Liver (tissue), 3 donors: ENCODE measurements around the gene PAPPA.

ENCODE experiments used
- EGR1 ChIP-seq, 2 donors: IDR thresholded peaks; 2 replicates each; pipeline ENCODE4 v1.6.1; 2016 to 2018; ENCODE audit warnings: antibody characterized with exemption in 2 of 2, low read depth in 2 of 2
- TAF1 ChIP-seq: conservative IDR thresholded peaks from 2 replicates; pipeline ENCODE4 v1.6.1; 2016; ENCODE audit warnings: antibody characterized with exemption, mild to moderate bottlenecking
- TF ChIP-seq, protein P1 (sequence below): fragments of 150-350 bp; IDR thresholded peaks from 2 replicates; pipeline ENCODE4 v1.5.1; 2017; ENCODE audit warnings: improper control_type of control experiment, low read depth, low read length; ENCODE audit not compliant: missing input control
- TF ChIP-seq, protein P2 (sequence below): IDR thresholded peaks from 2 replicates; pipeline ENCODE4 v1.6.1; 2016; ENCODE audit warnings: antibody characterized with exemption
- TF ChIP-seq, protein P3 (sequence below): IDR thresholded peaks from 2 replicates; pipeline ENCODE4 v1.6.1; 2016; ENCODE audit warnings: antibody characterized with exemption
- donor health status: healthy.
- donor health status: healthy.

DNA sequence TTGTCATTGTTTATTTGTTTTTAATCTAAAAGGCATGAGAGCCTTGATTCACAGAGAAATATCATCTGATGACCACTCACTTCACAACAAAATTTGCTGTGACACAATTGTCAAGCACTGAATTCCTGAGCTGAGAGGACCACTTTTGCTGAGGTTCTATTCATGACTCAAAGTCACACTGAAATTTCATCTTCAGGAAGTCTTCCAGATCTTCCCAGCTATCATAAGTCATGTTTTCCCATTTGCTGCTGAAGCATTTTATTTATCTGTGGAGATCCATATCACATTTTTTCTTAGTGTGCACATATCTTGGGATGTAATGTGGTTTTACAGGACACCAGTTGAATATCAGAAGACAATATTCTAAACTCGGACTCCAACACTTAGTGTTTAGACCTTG is 278.5 kb downstream of the PAPPA start:
- TF ChIP-seq, protein P1, sequence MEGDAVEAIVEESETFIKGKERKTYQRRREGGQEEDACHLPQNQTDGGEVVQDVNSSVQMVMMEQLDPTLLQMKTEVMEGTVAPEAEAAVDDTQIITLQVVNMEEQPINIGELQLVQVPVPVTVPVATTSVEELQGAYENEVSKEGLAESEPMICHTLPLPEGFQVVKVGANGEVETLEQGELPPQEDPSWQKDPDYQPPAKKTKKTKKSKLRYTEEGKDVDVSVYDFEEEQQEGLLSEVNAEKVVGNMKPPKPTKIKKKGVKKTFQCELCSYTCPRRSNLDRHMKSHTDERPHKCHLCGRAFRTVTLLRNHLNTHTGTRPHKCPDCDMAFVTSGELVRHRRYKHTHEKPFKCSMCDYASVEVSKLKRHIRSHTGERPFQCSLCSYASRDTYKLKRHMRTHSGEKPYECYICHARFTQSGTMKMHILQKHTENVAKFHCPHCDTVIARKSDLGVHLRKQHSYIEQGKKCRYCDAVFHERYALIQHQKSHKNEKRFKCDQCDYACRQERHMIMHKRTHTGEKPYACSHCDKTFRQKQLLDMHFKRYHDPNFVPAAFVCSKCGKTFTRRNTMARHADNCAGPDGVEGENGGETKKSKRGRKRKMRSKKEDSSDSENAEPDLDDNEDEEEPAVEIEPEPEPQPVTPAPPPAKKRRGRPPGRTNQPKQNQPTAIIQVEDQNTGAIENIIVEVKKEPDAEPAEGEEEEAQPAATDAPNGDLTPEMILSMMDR, result no peak
- TF ChIP-seq TAF1 (no peak), EGR1 (IDR thresholded peaks at IDR 0.05; ENCODE audit: low read depth in 2 of 2) (no peak)
- TF ChIP-seq, protein P2, sequence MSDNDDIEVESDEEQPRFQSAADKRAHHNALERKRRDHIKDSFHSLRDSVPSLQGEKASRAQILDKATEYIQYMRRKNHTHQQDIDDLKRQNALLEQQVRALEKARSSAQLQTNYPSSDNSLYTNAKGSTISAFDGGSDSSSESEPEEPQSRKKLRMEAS, result no peak
- TF ChIP-seq, protein P3, sequence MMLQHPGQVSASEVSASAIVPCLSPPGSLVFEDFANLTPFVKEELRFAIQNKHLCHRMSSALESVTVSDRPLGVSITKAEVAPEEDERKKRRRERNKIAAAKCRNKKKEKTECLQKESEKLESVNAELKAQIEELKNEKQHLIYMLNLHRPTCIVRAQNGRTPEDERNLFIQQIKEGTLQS, result no peak
